Measurements from ENCODE around the gene MBOAT2.

MBOAT2 gene

DNA sequence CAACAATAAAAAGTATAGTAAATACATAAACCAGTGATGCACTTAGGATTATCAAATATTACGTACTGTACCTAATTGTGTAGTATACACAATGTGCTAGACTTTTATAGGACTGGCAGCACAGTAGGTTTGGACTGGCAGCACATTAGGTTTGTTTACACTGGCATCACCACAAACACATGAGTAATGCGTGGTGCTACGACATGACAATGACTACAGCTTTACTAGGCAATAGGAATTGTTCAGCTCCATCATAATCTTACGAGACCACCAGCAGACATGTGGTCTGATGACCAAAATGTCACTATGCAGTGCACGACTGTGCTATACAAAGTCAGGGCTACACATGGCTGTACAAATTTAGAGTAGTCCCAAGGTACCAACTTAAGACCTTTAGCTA lies 2.3 kb downstream of the MBOAT2 start:
- Histone ChIP-seq H3K4me3 (ENCODE audit: low read length) (no peak overlapping the region), H3K27me3 (ENCODE audit: insufficient read depth, low read length) (peaks cover 15% of the 10 kb centered on the region), H3K9me3 (ENCODE audit: insufficient read depth, low read depth, low read length) (no peaks in the 10 kb centered on the region), H3K36me3 (ENCODE audit: insufficient read depth, low read length) (no peaks in the 10 kb centered on the region), H3K27ac (ENCODE audit: low read depth, low read length) (no peak overlapping the region), H3K4me1 (ENCODE audit: insufficient read depth, low read length) (peaks cover 40% of the 10 kb centered on the region), H3K9ac (ENCODE audit: low read depth, low read length) (no peak overlapping the region)
- 90% methylated on average over 5 of the region's 5 CpGs for WGBS

DNA sequence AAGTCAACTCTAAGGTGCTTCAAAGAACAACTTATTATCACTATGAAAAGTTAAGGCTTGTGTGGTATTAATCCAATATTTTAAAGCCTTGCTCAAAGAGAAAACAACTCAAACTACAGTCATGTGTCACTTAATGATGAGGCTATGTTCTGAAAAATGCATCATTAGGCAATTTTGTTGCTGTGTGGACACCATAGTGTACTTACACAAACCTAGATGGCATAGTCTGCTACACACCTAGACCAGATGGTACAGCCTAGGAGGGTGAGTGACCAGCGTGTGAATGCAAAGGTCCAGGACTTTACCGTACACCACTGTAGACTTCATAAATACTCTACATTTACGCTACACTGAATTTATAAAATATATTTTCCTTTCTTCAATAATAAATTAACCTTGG lies 3.0 kb downstream of the MBOAT2 start:
- Histone ChIP-seq H3K27me3 (ENCODE audit: insufficient read depth, low read length) (peaks cover 15% of the 10 kb centered on the region), H3K9me3 (ENCODE audit: insufficient read depth, low read depth, low read length) (no peaks in the 10 kb centered on the region), H3K27ac (ENCODE audit: low read depth, low read length) (no peak overlapping the region), H3K4me1 (ENCODE audit: insufficient read depth, low read length) (peaks cover 42% of the 10 kb centered on the region), H3K4me3 (ENCODE audit: low read length) (no peak overlapping the region), H3K9ac (ENCODE audit: low read depth, low read length) (no peak overlapping the region), H3K36me3 (ENCODE audit: insufficient read depth, low read length) (no peaks in the 10 kb centered on the region)
- 100% methylated on average over 2 of the region's 3 CpGs for WGBS

DNA sequence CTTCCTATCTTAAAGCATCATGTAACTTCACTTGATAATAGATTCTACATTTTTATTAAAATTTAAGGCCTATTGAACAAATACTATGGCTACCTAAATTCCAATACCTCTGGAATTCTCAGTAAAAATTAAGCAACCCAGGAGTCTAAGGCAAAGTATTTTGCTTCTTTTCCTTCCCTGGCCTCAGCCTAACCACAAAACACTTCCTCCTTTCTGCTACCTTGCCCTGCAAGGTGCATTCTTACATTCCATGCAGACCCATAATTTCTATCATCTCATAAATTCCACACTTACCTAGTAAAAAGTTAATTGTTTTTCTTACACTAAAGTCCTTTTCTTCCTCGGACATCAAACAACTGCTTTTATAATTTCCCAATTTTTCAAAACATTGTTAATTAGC lies 3.7 kb downstream of the MBOAT2 start:
- peaks cover 38% of the 10 kb centered on the region for H3K4me1 ChIP-seq (ENCODE audit: insufficient read depth, low read length)
- no peak overlapping the region for H3K9ac ChIP-seq (ENCODE audit: low read depth, low read length)
- H3K4me3 ChIP-seq (ENCODE audit: low read length): no peak overlapping the region
- peaks cover 15% of the 10 kb centered on the region for H3K27me3 ChIP-seq (ENCODE audit: insufficient read depth, low read length)
- no peaks in the 10 kb centered on the region for H3K9me3 ChIP-seq (ENCODE audit: insufficient read depth, low read depth, low read length)
- H3K27ac ChIP-seq (ENCODE audit: low read depth, low read length): no peak overlapping the region
- H3K36me3 ChIP-seq (ENCODE audit: insufficient read depth, low read length): no peaks in the 10 kb centered on the region
- WGBS: 87% methylated on average over 1 of the region's 1 CpG

DNA sequence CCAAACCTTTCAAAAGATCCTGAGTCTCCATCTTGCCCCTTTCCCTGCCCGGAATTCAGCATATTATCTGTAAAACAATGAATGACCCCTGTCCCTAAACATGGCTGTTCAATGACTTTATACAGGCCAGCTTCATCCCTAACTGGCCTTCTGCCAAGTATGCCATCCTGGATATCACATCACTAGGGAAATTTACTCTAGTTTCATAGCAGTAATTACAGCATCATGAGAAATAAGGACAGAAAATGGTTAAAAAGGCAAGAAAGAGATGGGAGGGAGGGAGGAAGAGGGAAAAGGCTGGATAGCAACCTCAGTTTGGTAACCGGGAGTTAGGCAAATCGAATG lies 4.4 kb downstream of the MBOAT2 start:
- Histone ChIP-seq H3K4me1 (ENCODE audit: insufficient read depth, low read length) (peaks cover 34% of the 10 kb centered on the region), H3K9me3 (ENCODE audit: insufficient read depth, low read depth, low read length) (no peaks in the 10 kb centered on the region), H3K27ac (ENCODE audit: low read depth, low read length) (no peak overlapping the region), H3K9ac (ENCODE audit: low read depth, low read length) (no peak overlapping the region), H3K36me3 (ENCODE audit: insufficient read depth, low read length) (no peaks in the 10 kb centered on the region), H3K4me3 (ENCODE audit: low read length) (no peak overlapping the region), H3K27me3 (ENCODE audit: insufficient read depth, low read length) (peaks cover 15% of the 10 kb centered on the region)
- 82% methylated on average over 3 of the region's 3 CpGs for WGBS

DNA sequence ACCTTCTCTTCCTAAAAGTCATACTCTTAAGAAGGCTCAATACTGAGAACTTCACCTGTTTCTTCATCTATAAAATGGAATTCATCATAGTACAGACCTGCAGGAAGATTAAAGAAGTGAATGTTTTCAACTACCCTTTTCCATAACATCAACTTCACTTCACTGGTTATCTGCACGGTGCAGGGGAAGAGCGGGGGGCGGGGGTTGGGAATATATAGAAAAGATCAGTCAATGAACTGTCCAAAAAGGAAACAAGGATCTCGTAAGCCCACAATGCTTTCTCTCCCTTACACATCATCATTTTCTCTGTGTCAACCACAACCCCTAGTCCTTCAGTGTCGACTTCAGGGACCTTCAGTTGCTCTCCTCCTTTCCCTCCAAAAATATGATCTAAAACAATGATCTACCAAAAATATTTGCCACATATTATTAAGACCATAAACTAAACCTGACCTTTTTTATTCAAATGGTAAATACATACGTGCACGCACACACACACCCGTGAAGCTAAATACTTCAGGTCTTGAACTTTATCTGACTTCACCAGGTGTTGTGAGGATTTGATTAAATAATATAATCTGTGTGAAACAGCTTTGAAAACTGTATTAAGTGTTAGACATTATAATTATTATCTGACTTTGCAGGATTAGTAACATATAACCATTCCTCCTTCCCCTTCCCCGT lies 4.9 kb downstream of the MBOAT2 start:
- H3K36me3 ChIP-seq (ENCODE audit: insufficient read depth, low read length): no peaks in the 10 kb centered on the region
- H3K9ac ChIP-seq (ENCODE audit: low read depth, low read length): no peak overlapping the region
- H3K27me3 ChIP-seq (ENCODE audit: insufficient read depth, low read length): peaks cover 15% of the 10 kb centered on the region
- H3K4me1 ChIP-seq (ENCODE audit: insufficient read depth, low read length): peaks cover 34% of the 10 kb centered on the region
- no peak overlapping the region for H3K27ac ChIP-seq (ENCODE audit: low read depth, low read length)
- H3K4me3 ChIP-seq (ENCODE audit: low read length): no peak overlapping the region
- no peaks in the 10 kb centered on the region for H3K9me3 ChIP-seq (ENCODE audit: insufficient read depth, low read depth, low read length)
- 92% methylated on average over 6 of the region's 9 CpGs for WGBS

DNA sequence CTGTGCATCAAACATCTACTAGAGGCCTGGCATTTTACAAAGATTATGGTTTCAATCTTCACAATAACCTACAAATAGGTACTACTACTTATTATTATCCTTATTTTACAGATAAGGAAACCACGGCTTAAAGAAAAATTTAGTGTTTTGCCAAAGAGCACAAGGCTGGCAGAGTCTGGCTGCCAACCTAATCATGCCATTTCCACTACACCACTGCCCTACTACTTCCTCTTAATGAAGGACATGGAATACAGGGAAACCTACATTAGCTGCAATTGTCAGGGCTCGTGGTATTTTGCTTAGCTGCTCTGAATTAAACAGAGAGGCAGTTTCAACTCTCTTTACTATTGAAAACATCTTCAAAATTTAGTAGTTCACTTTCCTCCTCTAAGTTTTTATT lies 5.9 kb downstream of the MBOAT2 start:
- peaks cover 13% of the 10 kb centered on the region for H3K27me3 ChIP-seq (ENCODE audit: insufficient read depth, low read length)
- no peaks in the 10 kb centered on the region for H3K36me3 ChIP-seq (ENCODE audit: insufficient read depth, low read length)
- H3K4me3 ChIP-seq (ENCODE audit: low read length): no peak overlapping the region
- H3K9ac ChIP-seq (ENCODE audit: low read depth, low read length): no peak overlapping the region
- H3K4me1 ChIP-seq (ENCODE audit: insufficient read depth, low read length): peaks cover 34% of the 10 kb centered on the region
- no peaks in the 10 kb centered on the region for H3K9me3 ChIP-seq (ENCODE audit: insufficient read depth, low read depth, low read length)
- 93% methylated on average over 2 of the region's 2 CpGs for WGBS
- no peak overlapping the region for H3K27ac ChIP-seq (ENCODE audit: low read depth, low read length)

DNA sequence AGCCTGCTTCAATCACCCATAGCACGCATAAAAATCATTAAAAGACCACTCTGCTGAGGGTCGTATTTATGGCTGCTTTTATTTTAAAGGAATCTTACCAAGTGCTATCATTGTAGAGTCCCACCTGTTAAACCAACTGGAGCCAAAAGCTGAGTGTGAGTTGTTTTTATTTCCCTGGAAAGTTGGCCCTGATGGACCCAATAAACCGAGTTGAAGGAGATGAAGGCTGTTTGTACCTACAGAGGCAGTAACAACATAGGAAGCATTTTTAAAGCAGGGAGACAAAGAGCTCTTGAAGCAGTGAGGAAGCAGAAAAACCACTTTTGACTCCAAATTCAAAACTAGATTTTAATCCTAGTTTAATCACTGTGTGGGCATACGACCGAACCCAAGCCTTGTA lies 6.4 kb downstream of the MBOAT2 start:
- 84% methylated on average over 5 of the region's 5 CpGs for WGBS
- no peak overlapping the region for H3K27ac ChIP-seq (ENCODE audit: low read depth, low read length)
- H3K27me3 ChIP-seq (ENCODE audit: insufficient read depth, low read length): peaks cover 9% of the 10 kb centered on the region
- H3K9me3 ChIP-seq (ENCODE audit: insufficient read depth, low read depth, low read length): no peaks in the 10 kb centered on the region
- no peak overlapping the region for H3K4me3 ChIP-seq (ENCODE audit: low read length)
- no peaks in the 10 kb centered on the region for H3K36me3 ChIP-seq (ENCODE audit: insufficient read depth, low read length)
- peaks cover 30% of the 10 kb centered on the region for H3K4me1 ChIP-seq (ENCODE audit: insufficient read depth, low read length)
- H3K9ac ChIP-seq (ENCODE audit: low read depth, low read length): no peak overlapping the region

DNA sequence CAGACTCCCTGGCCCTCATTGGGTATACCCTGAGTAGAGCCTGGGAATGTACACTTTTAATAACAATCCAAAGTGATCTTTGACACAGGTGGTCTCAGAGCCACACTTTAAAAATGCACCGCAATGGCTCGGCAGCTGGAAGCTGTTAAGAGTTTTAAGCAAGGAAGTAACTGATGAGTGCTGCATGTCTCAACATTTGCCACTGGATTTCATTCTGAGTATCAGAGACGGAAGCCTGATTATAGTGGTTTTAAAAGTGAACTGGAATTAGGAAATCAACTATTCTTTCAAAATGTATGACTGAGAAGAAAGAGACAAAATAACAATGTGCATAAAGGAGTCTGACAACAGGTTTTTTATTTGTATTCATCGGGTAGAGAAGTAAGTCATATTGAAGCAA lies 7.5 kb downstream of the MBOAT2 start:
- Histone ChIP-seq H3K27ac (ENCODE audit: low read depth, low read length) (no peak overlapping the region), H3K4me3 (ENCODE audit: low read length) (no peak overlapping the region), H3K27me3 (ENCODE audit: insufficient read depth, low read length) (no peaks in the 10 kb centered on the region), H3K9ac (ENCODE audit: low read depth, low read length) (no peak overlapping the region), H3K4me1 (ENCODE audit: insufficient read depth, low read length) (peaks cover 25% of the 10 kb centered on the region), H3K9me3 (ENCODE audit: insufficient read depth, low read depth, low read length) (no peaks in the 10 kb centered on the region), H3K36me3 (ENCODE audit: insufficient read depth, low read length) (no peaks in the 10 kb centered on the region)
- WGBS: 90% methylated on average over 4 of the region's 4 CpGs

DNA sequence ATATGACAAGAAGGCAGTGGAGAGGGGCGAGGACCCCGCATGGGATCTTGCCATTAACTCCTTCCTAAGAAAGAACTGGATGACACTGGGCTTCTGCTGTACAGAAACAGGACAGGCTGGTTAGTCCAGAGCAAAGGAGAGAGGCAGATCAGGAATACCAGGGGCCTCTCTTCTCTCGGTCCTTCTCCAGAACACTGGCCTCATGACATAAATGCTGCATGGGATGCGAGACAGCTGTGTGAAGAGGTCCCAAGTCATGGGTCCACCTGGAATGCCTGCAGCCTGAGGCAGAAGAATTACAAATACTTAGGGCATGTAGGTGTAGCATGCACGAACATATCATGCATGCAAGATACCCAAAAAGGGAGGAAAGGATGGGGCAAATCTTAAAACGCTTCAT lies 9.1 kb downstream of the MBOAT2 start:
- Histone ChIP-seq H3K9ac (ENCODE audit: low read depth, low read length) (no peak overlapping the region), H3K4me1 (ENCODE audit: insufficient read depth, low read length) (peaks cover 22% of the 10 kb centered on the region), H3K9me3 (ENCODE audit: insufficient read depth, low read depth, low read length) (no peaks in the 10 kb centered on the region), H3K27ac (ENCODE audit: low read depth, low read length) (no peak overlapping the region), H3K36me3 (ENCODE audit: insufficient read depth, low read length) (no peaks in the 10 kb centered on the region), H3K27me3 (ENCODE audit: insufficient read depth, low read length) (no peaks in the 10 kb centered on the region), H3K4me3 (ENCODE audit: low read length) (no peak overlapping the region)
- 91% methylated on average over 6 of the region's 6 CpGs for WGBS

DNA sequence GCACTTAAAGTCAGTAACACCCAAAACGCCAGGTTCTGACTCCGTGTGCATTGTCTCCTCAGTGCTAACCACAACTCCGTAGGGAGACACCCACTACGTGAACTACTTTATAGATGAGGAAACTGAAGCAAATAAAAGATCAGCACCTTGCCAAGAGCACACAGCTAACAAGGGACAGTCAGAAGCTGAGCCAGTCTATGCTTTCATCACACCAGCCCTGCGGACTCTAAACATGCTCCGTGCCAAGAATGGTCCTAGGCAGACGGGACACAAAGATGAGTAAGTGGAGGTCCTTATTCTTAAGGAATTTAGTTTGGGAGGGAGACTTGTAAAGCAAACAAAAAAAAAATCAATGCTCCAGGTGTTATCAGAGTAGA lies 9.6 kb downstream of the MBOAT2 start:
- Histone ChIP-seq H3K27me3 (ENCODE audit: insufficient read depth, low read length) (no peaks in the 10 kb centered on the region), H3K9me3 (ENCODE audit: insufficient read depth, low read depth, low read length) (no peaks in the 10 kb centered on the region), H3K4me3 (ENCODE audit: low read length) (no peak overlapping the region), H3K36me3 (ENCODE audit: insufficient read depth, low read length) (no peaks in the 10 kb centered on the region), H3K4me1 (ENCODE audit: insufficient read depth, low read length) (peaks cover 17% of the 10 kb centered on the region), H3K9ac (ENCODE audit: low read depth, low read length) (no peak overlapping the region), H3K27ac (ENCODE audit: low read depth, low read length) (no peak overlapping the region)
- WGBS: 96% methylated on average over 7 of the region's 7 CpGs

DNA sequence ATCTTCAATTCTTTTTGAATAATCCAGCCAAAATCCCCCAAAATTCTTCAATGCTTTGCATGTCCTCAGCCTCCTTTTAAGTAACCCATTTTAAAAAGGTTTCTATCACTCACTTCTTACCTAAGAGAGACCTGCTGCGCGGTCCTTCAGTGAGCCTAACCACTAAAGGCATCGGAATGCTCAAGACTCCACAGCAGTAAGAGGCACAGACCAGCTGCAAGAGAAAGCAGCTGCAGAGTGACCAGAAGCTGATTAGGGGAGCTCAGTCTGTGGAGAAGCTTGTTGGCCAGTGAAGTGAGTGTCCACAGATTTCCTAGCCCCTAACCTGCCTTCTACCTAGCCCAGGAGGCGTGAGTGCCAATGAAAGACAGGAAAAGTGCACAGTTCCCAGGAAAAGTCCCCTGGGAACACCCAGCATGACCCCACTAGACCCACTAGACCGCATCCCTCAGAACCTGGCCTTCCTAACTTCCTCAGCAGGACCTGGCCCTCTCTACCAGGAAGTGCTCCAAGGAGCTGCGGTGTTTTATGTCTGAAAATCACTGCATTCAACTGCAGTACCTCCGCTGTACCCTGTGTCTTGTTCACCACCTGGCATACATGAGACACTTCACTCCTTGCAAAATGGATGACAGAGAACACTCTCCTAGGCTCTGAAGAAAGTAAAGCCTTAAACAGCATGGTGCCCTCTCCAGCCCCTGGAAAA lies 10.1 kb downstream of the MBOAT2 start:
- 95% methylated on average over 7 of the region's 7 CpGs for WGBS

DNA sequence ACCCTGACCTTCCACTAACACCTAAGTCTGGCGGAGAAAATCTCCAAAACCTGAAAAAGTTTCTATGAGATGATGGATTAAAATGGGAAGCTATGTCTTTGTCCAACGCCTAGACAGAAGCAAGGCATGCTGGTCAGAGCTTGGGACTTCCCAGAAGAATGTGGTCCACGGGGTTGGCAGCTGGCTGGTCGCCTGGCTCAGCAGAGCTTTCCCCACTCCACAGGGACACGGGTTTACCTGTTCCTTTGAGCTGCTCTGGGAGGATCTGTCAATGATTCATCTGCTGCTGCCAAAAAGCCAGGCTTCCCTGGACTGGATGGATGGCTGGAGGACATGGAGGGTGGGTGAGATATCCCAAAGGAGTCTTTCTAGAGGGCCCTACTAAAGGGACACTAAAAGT lies 10.8 kb downstream of the MBOAT2 start:
- Histone ChIP-seq H3K27ac (ENCODE audit: low read depth, low read length) (no peak overlapping the region), H3K27me3 (ENCODE audit: insufficient read depth, low read length) (no peaks in the 10 kb centered on the region), H3K36me3 (ENCODE audit: insufficient read depth, low read length) (no peaks in the 10 kb centered on the region), H3K4me1 (ENCODE audit: insufficient read depth, low read length) (peaks cover 14% of the 10 kb centered on the region), H3K9ac (ENCODE audit: low read depth, low read length) (no peak overlapping the region), H3K4me3 (ENCODE audit: low read length) (no peak overlapping the region), H3K9me3 (ENCODE audit: insufficient read depth, low read depth, low read length) (no peaks in the 10 kb centered on the region)
- WGBS: 91% methylated on average over 5 of the region's 5 CpGs

More for the DNA sequence above, 10.1 kb downstream of the MBOAT2 start:
- Histone ChIP-seq H3K9me3 (ENCODE audit: insufficient read depth, low read depth, low read length) (no peaks in the 10 kb centered on the region), H3K4me3 (ENCODE audit: low read length) (no peak overlapping the region), H3K27ac (ENCODE audit: low read depth, low read length) (no peak overlapping the region), H3K27me3 (ENCODE audit: insufficient read depth, low read length) (no peaks in the 10 kb centered on the region), H3K9ac (ENCODE audit: low read depth, low read length) (no peak overlapping the region), H3K4me1 (ENCODE audit: insufficient read depth, low read length) (peaks cover 14% of the 10 kb centered on the region), H3K36me3 (ENCODE audit: insufficient read depth, low read length) (no peaks in the 10 kb centered on the region)

All from HUES64 (cell line).